Mucosa of descending colon (tissue), 3 donors: ENCODE data around the gene MYBPHL. TPM values are rescaled to one million over a fixed set of nuclear protein-coding genes. Genes with fewer than 3 reads are reported as not detected.

Experiments used
- ATAC-seq: fragments of 200-7000 bp; cut with Tn5 transposase; one replicate; pipeline ENCODE4 v1.9.1; 2020; ENCODE audit warnings: mild to moderate bottlenecking, moderate library complexity
- DNase-seq, 3 donors: peaks; one replicate each; pipeline ENCODE4 v3.0.0-alpha.2; 2020
- H3K36me3 ChIP-seq: fragments of 200-600 bp; one replicate; pipeline ENCODE4 v1.8.0; 2021; ENCODE audit warnings: low read depth, mild to moderate bottlenecking
- H3K4me1 ChIP-seq: fragments of 200-600 bp; one replicate; pipeline ENCODE4 v1.8.0; 2021; ENCODE audit warnings: low read depth, mild to moderate bottlenecking
- H3K4me3 ChIP-seq: fragments of 200-600 bp; one replicate; pipeline ENCODE4 v1.8.0; 2021; ENCODE audit warnings: mild to moderate bottlenecking
- H3K9me3 ChIP-seq: fragments of 200-600 bp; one replicate; pipeline ENCODE4 v1.8.0; 2021; ENCODE audit warnings: mild to moderate bottlenecking
- CTCF ChIP-seq: fragments of 200-600 bp; IDR thresholded peaks from one replicate; pipeline ENCODE4 v1.8.0; 2022; ENCODE audit warnings: antibody characterized with exemption, mild to moderate bottlenecking
- intact Hi-C, 2 donors: fragments of 100-400 bp; cut with DNase I in 1 of 2; cut with micrococcal nuclease in 1 of 2; formaldehyde crosslinking; loops; one replicate each; pipeline versions ENCODE4 v1.11.0 to v1.11.1; 2022; cut with DNase I, micrococcal nuclease
- total RNA-seq, 3 donors: library from RNA; stranded (reverse); fragmentation: NEBNext Ultra II Directional in 2 of 3; extraction: Animal tissue kit (Norgen Biotek cat#: 25700) in 2 of 3; gene quantifications; one replicate each; pipeline versions ENCODE4 v1.2.1 to v1.2.4, GENCODE V29; 2021 to 2023
- donor health status: DM: no; HTN: no; CAD: no; lungs with moderate emphysema.
- donor health status: DM: no; HTN: no; CAD: no.
- donor health status: DM: no; HTN: yes; CAD: no.

MYBPHL gene
- total RNA-seq, 3 donors from 2014 or later: not detected

- no peaks in the 10 kb centered on the region for H3K36me3 ChIP-seq
Measured at GRCh38 chr1:109315288-109315687, 8.5 kb upstream of the MYBPHL start.

GRCh38 chr1:109314795-109315194 is 8.0 kb upstream of the MYBPHL start:
- TF ChIP-seq CTCF: no peak
- intact Hi-C loops: no loop called here
- H3K36me3 ChIP-seq: no peaks in the 10 kb centered on the region
- ATAC-seq (no peak), DNase-seq (no peak)
- no peaks in the 10 kb centered on the region for H3K9me3 ChIP-seq
- no peak overlapping the region for H3K4me3 ChIP-seq
- no peaks in the 10 kb centered on the region for H3K4me1 ChIP-seq

More at GRCh38 chr1:109315288-109315687, 8.5 kb upstream of the MYBPHL start:
- intact Hi-C loops: no loop called here
- no peaks in the 10 kb centered on the region for H3K9me3 ChIP-seq
- DNase-seq: no peak
- ATAC-seq: no peak
- TF ChIP-seq CTCF: no peak
- H3K4me1 ChIP-seq: no peaks in the 10 kb centered on the region
- H3K4me3 ChIP-seq: no peak overlapping the region

- intact Hi-C loops: no loop called here
- no peak for TF ChIP-seq CTCF
- DNase-seq (no peak), ATAC-seq (no peak)
- H3K4me1 ChIP-seq: no peaks in the 10 kb centered on the region
- no peaks in the 10 kb centered on the region for H3K9me3 ChIP-seq
- H3K4me3 ChIP-seq: no peak overlapping the region
- H3K36me3 ChIP-seq: no peaks in the 10 kb centered on the region
Measured at GRCh38 chr1:109312978-109313775, 6.4 kb upstream of the MYBPHL start.

- Histone ChIP-seq H3K4me1 (no peaks in the 10 kb centered on the region), H3K9me3 (no peaks in the 10 kb centered on the region), H3K36me3 (no peaks in the 10 kb centered on the region), H3K4me3 (no peak overlapping the region)
- ATAC-seq (no peak), DNase-seq (no peak)
- intact Hi-C loops: no loop called here
- no peak for TF ChIP-seq CTCF
Measured at GRCh38 chr1:109312246-109312645, 5.4 kb upstream of the MYBPHL start.

- DNase-seq (no peak), ATAC-seq (no peak)
- intact Hi-C loops: no loop called here
- no peaks in the 10 kb centered on the region for H3K36me3 ChIP-seq
- TF ChIP-seq CTCF: no peak
- no peaks in the 10 kb centered on the region for H3K9me3 ChIP-seq
- no peak overlapping the region for H3K4me3 ChIP-seq
- no peaks in the 10 kb centered on the region for H3K4me1 ChIP-seq
Measured at GRCh38 chr1:109309347-109309746, 2.5 kb upstream of the MYBPHL start.
